Central memory CD8-positive, alpha-beta T cell (primary cell): Measurements from ENCODE around the gene ATP2B2.
A peak's percentile ranks its signal among the peaks of the same experiment; 100 is the strongest.

ENCODE experiments used
- ATAC-seq: fragments of 150-1000 bp; cut with Tn5 transposase; replicated peaks from 2 replicates; pipeline ENCODE4 v1.10.0; 2022; ENCODE audit warnings: mild to moderate bottlenecking, moderate FRiP score, moderate number of reproducible peaks; ENCODE audit not compliant: poor library complexity, severe bottlenecking; ENCODE audit errors: extremely low read depth
- DNase-seq, 2 donors: peaks; one replicate each; pipeline ENCODE4 v3.0.0; 2021; ENCODE audit warnings: low spot score in 2 of 2
- H3K27ac Mint-ChIP-seq: one replicate; pipeline ENCODE4 v1.8.0; 2022; ENCODE audit warnings: low read depth, mild to moderate bottlenecking, moderate library complexity, mixed read lengths
- H3K27me3 Mint-ChIP-seq: one replicate; pipeline ENCODE4 v1.8.0; 2022; ENCODE audit warnings: mixed read lengths
- H3K36me3 Mint-ChIP-seq: one replicate; pipeline ENCODE4 v1.8.0; 2022; ENCODE audit warnings: mild to moderate bottlenecking, moderate library complexity, mixed read lengths; ENCODE audit not compliant: insufficient read depth
- H3K4me1 Mint-ChIP-seq: one replicate; pipeline ENCODE4 v1.8.0; 2022; ENCODE audit warnings: mixed read lengths
- H3K4me3 Mint-ChIP-seq: one replicate; pipeline ENCODE4 v1.8.0; 2022; ENCODE audit warnings: mild to moderate bottlenecking, moderate library complexity, mixed read lengths
- H3K9me3 Mint-ChIP-seq: one replicate; pipeline ENCODE4 v1.8.0; 2022; ENCODE audit warnings: mixed read lengths

The ATP2B2 gene

GRCh38 chr3:10332481-10333348 lies 172.7 kb downstream of the ATP2B2 start:
- H3K4me1 Mint-ChIP-seq = no peaks in the 10 kb centered on the region
- ATAC-seq = no peak
- peaks cover 52% of the 10 kb centered on the region for H3K27me3 Mint-ChIP-seq
- no peak overlapping the region for H3K4me3 Mint-ChIP-seq
- H3K27ac Mint-ChIP-seq = no peak overlapping the region
- no peak for DNase-seq
- no peaks in the 10 kb centered on the region for H3K9me3 Mint-ChIP-seq
- peaks cover 3% of the 10 kb centered on the region for H3K36me3 Mint-ChIP-seq

- DNase-seq (no peak), ATAC-seq (no peak)
- H3K4me3 Mint-ChIP-seq = no peak overlapping the region
- no peaks in the 10 kb centered on the region for H3K9me3 Mint-ChIP-seq
- no peak overlapping the region for H3K27ac Mint-ChIP-seq
- no peaks in the 10 kb centered on the region for H3K4me1 Mint-ChIP-seq
- H3K27me3 Mint-ChIP-seq = peaks cover 66% of the 10 kb centered on the region
- H3K36me3 Mint-ChIP-seq = peaks cover 3% of the 10 kb centered on the region
These were observed 174.1 kb downstream of the ATP2B2 start for GRCh38 chr3:10331320-10331719.

- ATAC-seq = no peak
These were observed 175.1 kb downstream of the ATP2B2 start for GRCh38 chr3:10330319-10330718.

GRCh38 chr3:10329495-10330015 lies 175.8 kb downstream of the ATP2B2 start:
- H3K27ac Mint-ChIP-seq = no peak overlapping the region
- H3K27me3 Mint-ChIP-seq = peaks cover 72% of the 10 kb centered on the region
- no peak overlapping the region for H3K4me3 Mint-ChIP-seq
- H3K4me1 Mint-ChIP-seq = no peaks in the 10 kb centered on the region
- DNase-seq (no peak), ATAC-seq (no peak)
- H3K9me3 Mint-ChIP-seq = no peaks in the 10 kb centered on the region
- peaks cover 3% of the 10 kb centered on the region for H3K36me3 Mint-ChIP-seq

More at GRCh38 chr3:10330319-10330718, 175.1 kb downstream of the ATP2B2 start:
- H3K36me3 Mint-ChIP-seq = peaks cover 3% of the 10 kb centered on the region
- no peaks in the 10 kb centered on the region for H3K9me3 Mint-ChIP-seq
- H3K27me3 Mint-ChIP-seq = peaks cover 68% of the 10 kb centered on the region
- H3K27ac Mint-ChIP-seq = no peak overlapping the region
- no peak for DNase-seq
- H3K4me1 Mint-ChIP-seq = no peaks in the 10 kb centered on the region
- H3K4me3 Mint-ChIP-seq = no peak overlapping the region

GRCh38 chr3:10328460-10329071 lies 176.8 kb downstream of the ATP2B2 start:
- no peak overlapping the region for H3K27ac Mint-ChIP-seq
- no peak for ATAC-seq
- H3K27me3 Mint-ChIP-seq = peaks cover 81% of the 10 kb centered on the region
- no peak for DNase-seq
- no peak overlapping the region for H3K4me3 Mint-ChIP-seq
- no peaks in the 10 kb centered on the region for H3K9me3 Mint-ChIP-seq
- peaks cover 3% of the 10 kb centered on the region for H3K36me3 Mint-ChIP-seq
- no peaks in the 10 kb centered on the region for H3K4me1 Mint-ChIP-seq

GRCh38 chr3:10327592-10327991 lies 177.8 kb downstream of the ATP2B2 start:
- ATAC-seq (no peak), DNase-seq (no peak)
- Mint-ChIP-seq H3K9me3 (no peaks in the 10 kb centered on the region), H3K4me1 (no peaks in the 10 kb centered on the region), H3K27ac (no peak overlapping the region), H3K27me3 (peaks cover 78% of the 10 kb centered on the region), H3K36me3 (peaks cover 3% of the 10 kb centered on the region), H3K4me3 (no peak overlapping the region)

- Mint-ChIP-seq H3K36me3 (peaks cover 11% of the 10 kb centered on the region), H3K9me3 (no peaks in the 10 kb centered on the region), H3K4me3 (no peak overlapping the region), H3K4me1 (peaks cover 18% of the 10 kb centered on the region), H3K27ac (no peak overlapping the region), H3K27me3 (peaks cover 25% of the 10 kb centered on the region)
- ATAC-seq = no peak
- no peak for DNase-seq
These were observed 183.1 kb downstream of the ATP2B2 start for GRCh38 chr3:10322352-10322710.

GRCh38 chr3:10321630-10322351 lies 183.6 kb downstream of the ATP2B2 start:
- Mint-ChIP-seq H3K4me1 (peaks cover 18% of the 10 kb centered on the region), H3K36me3 (peaks cover 12% of the 10 kb centered on the region), H3K4me3 (peak overlapping the region; percentile 84), H3K27ac (peak overlapping the region; percentile 87), H3K27me3 (peaks cover 20% of the 10 kb centered on the region), H3K9me3 (no peaks in the 10 kb centered on the region)
- DNase-seq (no peak), ATAC-seq (no peak)

- DNase-seq (no peak), ATAC-seq (no peak)
- H3K27ac Mint-ChIP-seq = peak overlapping the region; percentile 87
- no peaks in the 10 kb centered on the region for H3K9me3 Mint-ChIP-seq
- H3K4me3 Mint-ChIP-seq = peak overlapping the region; percentile 84
- peaks cover 13% of the 10 kb centered on the region for H3K27me3 Mint-ChIP-seq
- H3K36me3 Mint-ChIP-seq = peaks cover 19% of the 10 kb centered on the region
- peaks cover 18% of the 10 kb centered on the region for H3K4me1 Mint-ChIP-seq
These were observed 185.1 kb downstream of the ATP2B2 start for GRCh38 chr3:10320320-10320677.

GRCh38 chr3:10319804-10320203 lies 185.6 kb downstream of the ATP2B2 start:
- H3K36me3 Mint-ChIP-seq = peaks cover 21% of the 10 kb centered on the region
- peaks cover 12% of the 10 kb centered on the region for H3K27me3 Mint-ChIP-seq
- DNase-seq (no peak), ATAC-seq (no peak)
- H3K4me3 Mint-ChIP-seq = peak overlapping the region; percentile 84
- no peaks in the 10 kb centered on the region for H3K9me3 Mint-ChIP-seq
- H3K4me1 Mint-ChIP-seq = peaks cover 19% of the 10 kb centered on the region
- H3K27ac Mint-ChIP-seq = peak overlapping the region; percentile 87

GRCh38 chr3:10319251-10319650 lies 186.1 kb downstream of the ATP2B2 start:
- H3K4me1 Mint-ChIP-seq = peaks cover 24% of the 10 kb centered on the region
- peak overlapping the region; percentile 87 for H3K27ac Mint-ChIP-seq
- H3K36me3 Mint-ChIP-seq = peaks cover 26% of the 10 kb centered on the region
- peaks cover 6% of the 10 kb centered on the region for H3K27me3 Mint-ChIP-seq
- no peak for ATAC-seq
- DNase-seq = no peak
- no peaks in the 10 kb centered on the region for H3K9me3 Mint-ChIP-seq
- H3K4me3 Mint-ChIP-seq = peak overlapping the region; percentile 84

GRCh38 chr3:10317961-10318350 lies 187.4 kb downstream of the ATP2B2 start:
- H3K36me3 Mint-ChIP-seq = peaks cover 28% of the 10 kb centered on the region
- H3K4me3 Mint-ChIP-seq = no peak overlapping the region
- no peaks in the 10 kb centered on the region for H3K27me3 Mint-ChIP-seq
- no peak for DNase-seq
- H3K9me3 Mint-ChIP-seq = no peaks in the 10 kb centered on the region
- no peak for ATAC-seq
- H3K27ac Mint-ChIP-seq = peak overlapping the region; percentile 51
- peaks cover 33% of the 10 kb centered on the region for H3K4me1 Mint-ChIP-seq
